H9 (cell line): ENCODE results near the gene ATP8A2. TPM values are rescaled to one million over a fixed set of nuclear protein-coding genes. Genes with fewer than 3 reads are reported as not detected.

Experiments used
- DNase-seq: peaks from one replicate; pipeline ENCODE4 v3.0.0-alpha.2; 2017
- H2AFZ ChIP-seq: one replicate; pipeline ENCODE4 v1.6.1; 2013; ENCODE audit warnings: mild to moderate bottlenecking, low read length, control low read depth, moderate library complexity
- H2AK5ac ChIP-seq: 2 replicates; pipeline ENCODE4 v1.6.1; 2013; ENCODE audit warnings: low read length, control low read depth, mixed read lengths; ENCODE audit not compliant: insufficient read length
- H2BK120ac ChIP-seq: one replicate; pipeline ENCODE4 v1.6.1; 2013; ENCODE audit warnings: low read depth, mild to moderate bottlenecking, low read length, control low read depth, inconsistent platforms; ENCODE audit not compliant: poor library complexity, severe bottlenecking
- H2BK12ac ChIP-seq: 2 replicates; pipeline ENCODE4 v1.6.1; 2013; ENCODE audit warnings: low read length, control low read depth, mixed read lengths, low read depth; ENCODE audit not compliant: insufficient read length
- H2BK15ac ChIP-seq: 2 replicates; pipeline ENCODE4 v1.6.1; 2013; ENCODE audit warnings: low read depth, low read length, control low read depth
- H2BK20ac ChIP-seq: one replicate; pipeline ENCODE4 v1.6.1; 2013; ENCODE audit warnings: low read depth, mild to moderate bottlenecking, low read length, control low read depth, inconsistent platforms; ENCODE audit not compliant: poor library complexity, severe bottlenecking
- H2BK5ac ChIP-seq: 2 replicates; pipeline ENCODE4 v1.6.1; 2013; ENCODE audit warnings: low read length, control low read depth, mixed read lengths; ENCODE audit not compliant: insufficient read length
- H3K14ac ChIP-seq: 2 replicates; pipeline ENCODE4 v1.6.1; 2013; ENCODE audit warnings: low read length, control low read depth; ENCODE audit not compliant: insufficient read depth
- H3K18ac ChIP-seq: 2 replicates; pipeline ENCODE4 v1.6.1; 2013; ENCODE audit warnings: low read depth, mild to moderate bottlenecking, mixed read lengths, low read length, control low read depth; ENCODE audit not compliant: insufficient read length
- H3K23ac ChIP-seq: 2 replicates; pipeline ENCODE4 v1.6.1; 2013; ENCODE audit warnings: low read length, control low read depth, mixed read lengths, low read depth; ENCODE audit not compliant: insufficient read length
- H3K23me2 ChIP-seq: 2 replicates; pipeline ENCODE4 v1.6.1; 2013; ENCODE audit warnings: low read depth, mild to moderate bottlenecking, mixed read lengths, low read length, control low read depth; ENCODE audit not compliant: insufficient read length, poor library complexity, severe bottlenecking
- H3K27ac ChIP-seq: 2 replicates; pipeline ENCODE4 v1.5.1; 2013; ENCODE audit warnings: low read length, control low read depth, mixed read lengths, low read depth; ENCODE audit not compliant: insufficient read length
- H3K27me3 ChIP-seq: 2 replicates; pipeline ENCODE4 v1.6.1; 2013; ENCODE audit warnings: low read length, control low read depth, inconsistent platforms; ENCODE audit not compliant: insufficient read depth
- H3K4ac ChIP-seq: 2 replicates; pipeline ENCODE4 v1.6.1; 2013; ENCODE audit warnings: low read depth, mild to moderate bottlenecking, control low read depth, inconsistent platforms, low read length, moderate library complexity
- H3K4me1 ChIP-seq: 2 replicates; pipeline ENCODE4 v1.6.1; 2013; ENCODE audit warnings: low read length, control low read depth, inconsistent platforms; ENCODE audit not compliant: insufficient read depth
- H3K4me2 ChIP-seq: 2 replicates; pipeline ENCODE4 v1.6.1; 2013; ENCODE audit warnings: low read length, control low read depth, mixed read lengths; ENCODE audit not compliant: insufficient read length, insufficient read depth
- H3K56ac ChIP-seq: 2 replicates; pipeline ENCODE4 v1.6.1; 2013; ENCODE audit warnings: low read depth, mild to moderate bottlenecking, mixed read lengths, low read length, control low read depth; ENCODE audit not compliant: insufficient read length
- H3K79me1 ChIP-seq: 2 replicates; pipeline ENCODE4 v1.6.1; 2013; ENCODE audit warnings: low read depth, mild to moderate bottlenecking, moderate library complexity, low read length, control low read depth, inconsistent platforms; ENCODE audit not compliant: insufficient read depth, poor library complexity, severe bottlenecking
- H3K79me2 ChIP-seq: 2 replicates; pipeline ENCODE4 v1.6.1; 2013; ENCODE audit warnings: low read length, control low read depth, inconsistent platforms; ENCODE audit not compliant: insufficient read depth
- H3K9ac ChIP-seq: 2 replicates; pipeline ENCODE4 v1.6.1; 2013; ENCODE audit warnings: low read length, control low read depth, mixed read lengths; ENCODE audit not compliant: insufficient read length; ENCODE audit errors: extremely low read depth
- H3K9me3 ChIP-seq: one replicate; pipeline ENCODE4 v1.6.1; 2013; ENCODE audit warnings: low read depth, low read length, inconsistent platforms; ENCODE audit not compliant: control insufficient read depth
- H3T11ph ChIP-seq: one replicate; pipeline ENCODE4 v1.6.1; 2013; ENCODE audit warnings: mild to moderate bottlenecking, low read length, control low read depth, inconsistent platforms
- H4K20me1 ChIP-seq: one replicate; pipeline ENCODE4 v1.6.1; 2013; ENCODE audit not compliant: control insufficient read depth, insufficient read length, insufficient read depth
- H4K5ac ChIP-seq: 2 replicates; pipeline ENCODE4 v1.6.1; 2013; ENCODE audit warnings: low read depth, mild to moderate bottlenecking, mixed read lengths, low read length, control low read depth; ENCODE audit not compliant: insufficient read length
- H4K8ac ChIP-seq: replicated peaks from 2 replicates; pipeline ENCODE4 v1.6.1; 2013; ENCODE audit warnings: low read length, control low read depth, mixed read lengths, low read depth; ENCODE audit not compliant: insufficient read length
- H4K91ac ChIP-seq: 2 replicates; pipeline ENCODE4 v1.6.1; 2013; ENCODE audit warnings: low read depth, mild to moderate bottlenecking, moderate library complexity, mixed read lengths, low read length, control low read depth; ENCODE audit not compliant: insufficient read length
- H3K27ac Mint-ChIP-seq, 3 experiments: 2 replicates in 2 of 3; 3 replicates in 1 of 3; pipeline ENCODE4 v1.8.0; 2020 to 2021; ENCODE audit warnings: mixed read lengths in 3 of 3, mild to moderate bottlenecking in 1 of 3, moderate library complexity in 1 of 3
- H3K27me3 Mint-ChIP-seq: 2 replicates; pipeline ENCODE4 v1.8.0; 2021; ENCODE audit warnings: low read depth, mild to moderate bottlenecking, moderate library complexity, mixed read lengths
- H3K36me3 Mint-ChIP-seq, 3 experiments: 2 replicates in 2 of 3; 3 replicates in 1 of 3; pipeline ENCODE4 v1.8.0; 2020 to 2021; ENCODE audit warnings: low read depth in 3 of 3, mixed read lengths in 3 of 3; ENCODE audit not compliant: insufficient read depth in 1 of 3
- H3K4me1 Mint-ChIP-seq, 2 experiments: 2 replicates each; pipeline ENCODE4 v1.8.0; 2020; ENCODE audit warnings: mixed read lengths in 2 of 2
- H3K4me3 Mint-ChIP-seq, 2 experiments: 2 replicates in 1 of 2; 3 replicates in 1 of 2; pipeline ENCODE4 v1.8.0; 2020 to 2021; ENCODE audit warnings: mild to moderate bottlenecking in 2 of 2, mixed read lengths in 2 of 2, moderate library complexity in 1 of 2
- H3K9me3 Mint-ChIP-seq, 2 experiments: 2 replicates in 1 of 2; 3 replicates in 1 of 2; pipeline ENCODE4 v1.8.0; 2020; ENCODE audit warnings: mild to moderate bottlenecking in 2 of 2, mixed read lengths in 2 of 2, moderate library complexity in 1 of 2
- WGBS: extraction: QIAGEN DNeasy Blood & Tissue Kit; methylation state at CpG from one replicate; pipeline ENCODE4 v1.1.7; 2013; ENCODE audit warnings: missing lambda C conversion rate, low lambda C conversion rate, mixed read lengths; ENCODE audit not compliant: insufficient read length; ENCODE audit errors: extremely low coverage; 5-methylcytosine and 5-hydroxymethylcytosine counted together
- total RNA-seq: library from RNA; stranded (reverse); gene quantifications from 2 replicates; pipeline ENCODE4 v1.2.1, GENCODE V29; 2021
- TF ChIP-seq, protein P1 (sequence below): fragments of 200-600 bp; sonication (generic); conservative IDR thresholded peaks from 3 replicates; pipeline ENCODE4 v1.8.0; 2021; ENCODE audit warnings: antibody characterized with exemption, mild to moderate bottlenecking

Gene ATP8A2
- total RNA-seq, 1 experiment from 2014 or later, result 18.2 TPM

- no peak for DNase-seq
- Mint-ChIP-seq H3K4me1 (peaks cover 6 to 20% of the 10 kb centered on the region in 2 experiments), H3K27ac (no peak overlapping the region; a peak in 1 of 7 replicates), H3K27me3 (no peaks in the 10 kb centered on the region), H3K4me3 (no peak overlapping the region), H3K36me3 (peaks cover 0 to 2% (median 0%) of the 10 kb centered on the region in 3 experiments; a peak in 1 of 7 replicates), H3K9me3 (peaks cover 0 to 2% of the 10 kb centered on the region in 2 experiments; a peak in 1 of 5 replicates)
- Histone ChIP-seq H2BK15ac (no peak overlapping the region), H4K5ac (no peak overlapping the region), H4K20me1 (no peaks in the 10 kb centered on the region), H3K9me3 (no peaks in the 10 kb centered on the region), H4K8ac (no peak overlapping the region), H3K27me3 (no peaks in the 10 kb centered on the region), H3K4me1 (no peaks in the 10 kb centered on the region), H3T11ph (no peak overlapping the region), H3K4me2 (no peak overlapping the region), H3K9ac (no peak overlapping the region), H2BK5ac (no peak overlapping the region), H3K56ac (no peak overlapping the region), H3K27ac (no peak overlapping the region), H3K79me1 (no peaks in the 10 kb centered on the region), H2AK5ac (no peak overlapping the region), H2BK20ac (no peak overlapping the region), H3K18ac (no peak overlapping the region), H3K14ac (no peak overlapping the region), H2BK12ac (no peak overlapping the region), H2AFZ (no peak overlapping the region), H4K91ac (no peak overlapping the region), H2BK120ac (no peak overlapping the region), H3K79me2 (no peaks in the 10 kb centered on the region), H3K23me2 (no peaks in the 10 kb centered on the region), H3K23ac (no peak overlapping the region), H3K4ac (no peak overlapping the region)
- TF ChIP-seq, protein P1, sequence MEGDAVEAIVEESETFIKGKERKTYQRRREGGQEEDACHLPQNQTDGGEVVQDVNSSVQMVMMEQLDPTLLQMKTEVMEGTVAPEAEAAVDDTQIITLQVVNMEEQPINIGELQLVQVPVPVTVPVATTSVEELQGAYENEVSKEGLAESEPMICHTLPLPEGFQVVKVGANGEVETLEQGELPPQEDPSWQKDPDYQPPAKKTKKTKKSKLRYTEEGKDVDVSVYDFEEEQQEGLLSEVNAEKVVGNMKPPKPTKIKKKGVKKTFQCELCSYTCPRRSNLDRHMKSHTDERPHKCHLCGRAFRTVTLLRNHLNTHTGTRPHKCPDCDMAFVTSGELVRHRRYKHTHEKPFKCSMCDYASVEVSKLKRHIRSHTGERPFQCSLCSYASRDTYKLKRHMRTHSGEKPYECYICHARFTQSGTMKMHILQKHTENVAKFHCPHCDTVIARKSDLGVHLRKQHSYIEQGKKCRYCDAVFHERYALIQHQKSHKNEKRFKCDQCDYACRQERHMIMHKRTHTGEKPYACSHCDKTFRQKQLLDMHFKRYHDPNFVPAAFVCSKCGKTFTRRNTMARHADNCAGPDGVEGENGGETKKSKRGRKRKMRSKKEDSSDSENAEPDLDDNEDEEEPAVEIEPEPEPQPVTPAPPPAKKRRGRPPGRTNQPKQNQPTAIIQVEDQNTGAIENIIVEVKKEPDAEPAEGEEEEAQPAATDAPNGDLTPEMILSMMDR, result no peak
- no CpG with 5 or more reads among the region's 4 CpGs for WGBS
Observed at GRCh38 chr13:25778808-25779305, 407.1 kb downstream of the ATP8A2 start.
